H1 (cell line): Measurements from ENCODE around the gene MAP3K6. TPM values are rescaled to one million over a fixed set of nuclear protein-coding genes. Genes with fewer than 3 reads are reported as not detected.

Experiments
- BACH1 ChIP-seq: IDR thresholded peaks from 2 replicates; pipeline ENCODE4 v1.6.1; 2012; ENCODE audit warnings: low read length, improper control_type of control experiment
- CBX5 ChIP-seq: fragments of 300-800, 300-1000 bp; sonication (generic); IDR thresholded peaks from 2 replicates; pipeline ENCODE4 v1.7.1; 2016; ENCODE audit warnings: antibody characterized with exemption, low read length, low read depth
- CHD7 ChIP-seq: fragments of 300-600 bp; sonication (generic); IDR thresholded peaks from 2 replicates; pipeline ENCODE4 v1.7.1; 2012; ENCODE audit warnings: low read length, moderate library complexity, mild to moderate bottlenecking, inconsistent platforms; ENCODE audit not compliant: insufficient replicate concordance
- HDAC2 ChIP-seq, 2 experiments: fragments of 300-600 bp in 1 of 2; sonication (generic) in 1 of 2; IDR thresholded peaks; 2 replicates each; pipeline ENCODE4 v1.6.1; 2011 to 2012; ENCODE audit warnings: low read depth in 2 of 2, low read length in 2 of 2, mild to moderate bottlenecking in 2 of 2, moderate library complexity in 2 of 2, borderline replicate concordance in 1 of 2, inconsistent platforms in 1 of 2
- HDAC6 ChIP-seq: IDR thresholded peaks from one replicate; pipeline ENCODE4 v1.7.1; 2012; ENCODE audit warnings: low read depth, mild to moderate bottlenecking, inconsistent platforms, low read length, moderate library complexity
- JUN ChIP-seq: IDR thresholded peaks from 2 replicates; pipeline ENCODE4 v1.6.1; 2011; ENCODE audit warnings: low read depth, mild to moderate bottlenecking, improper control_type of control experiment, low read length
- KDM1A ChIP-seq: fragments of 200-600, 300-600 bp; sonication (generic); IDR thresholded peaks from 2 replicates; pipeline ENCODE4 v1.7.1; 2016; ENCODE audit warnings: mild to moderate bottlenecking, low read length, borderline replicate concordance
- RXRA ChIP-seq: IDR thresholded peaks from 2 replicates; pipeline ENCODE4 v1.6.1; 2011; ENCODE audit warnings: low read depth, mild to moderate bottlenecking, low read length, moderate library complexity; ENCODE audit not compliant: insufficient read depth
- SIRT6 ChIP-seq: IDR thresholded peaks from one replicate; pipeline ENCODE4 v1.7.1; 2012; ENCODE audit warnings: low read length, inconsistent platforms
- TAF7 ChIP-seq: optimal IDR thresholded peaks from 2 replicates; pipeline ENCODE3; 2011; ENCODE audit warnings: low read depth, mild to moderate bottlenecking, inconsistent platforms, low read length, moderate library complexity, borderline replicate concordance
- polyA plus RNA-seq, 7 experiments: library from polyadenylated mRNA; depleted of rRNA in 3 of 7; stranded (reverse) in 5 of 7; unstranded in 2 of 7; fragments of >200 nt in 5 of 7; fragments of 200-250 nt in 2 of 7; gene quantifications; 1 replicate in 5 of 7; 2 replicates in 1 of 7; 4 replicates in 1 of 7; pipeline versions ENCODE4 v1.2.1 to v1.2.3, GENCODE V29; 2011 to 2013; ENCODE audit warnings: missing spikeins in 2 of 7, mixed read lengths in 2 of 7
- total RNA-seq: library from RNA; stranded (reverse); fragmentation: NEBNext Ultra II Directional; extraction: Animal tissue kit (Norgen Biotek cat#: 25700); gene quantifications from 2 replicates; pipeline ENCODE4 v1.2.1, GENCODE V29; 2021

The MAP3K6 gene
- total and polyA plus RNA-seq, 2 of the 8 experiments (the other 6 are each of a cell fraction or from before 2014, with no cell fraction given) = 7.4 to 7.6 TPM

- TF ChIP-seq CHD7 (no peak), SIRT6 (no peak), HDAC2 (IDR thresholded peaks at IDR 0.05; ENCODE audit: borderline replicate concordance in 1 of 2, low read depth in 2 of 2, low read length in 2 of 2) (no peak), KDM1A (no peak), BACH1 (no peak), TAF7 (no peak), CBX5 (no peak), HDAC6 (no peak), RXRA (no peak), JUN (no peak)
These were observed 45.7 kb upstream of the MAP3K6 start (continued) for GRCh38 chr1:27412502-27412901.
